Tibial artery (tissue), 4 donors: ENCODE results near the gene BANF2.
"Not testable (repeated sequence)": the region's sequence is repeated elsewhere in the genome, so short reads cannot be mapped to it uniquely, and the experiment has no call there.

Source experiments
- DNase-seq, 2 donors: peaks; one replicate each; pipeline ENCODE4 v3.0.0-alpha.2; 2019
- H3K27ac ChIP-seq, 2 donors: fragments of 200-600 bp; sonication (generic) in 1 of 2; 1 replicate in 1 of 2; 2 replicates in 1 of 2; pipeline ENCODE4 v1.5.1; 2018 to 2019; ENCODE audit warnings: mild to moderate bottlenecking in 1 of 2
- H3K27me3 ChIP-seq, 2 donors: fragments of 200-600 bp; sonication (generic) in 1 of 2; one replicate each; pipeline versions ENCODE4 v1.5.1 to v1.6.0; 2016 to 2019
- H3K36me3 ChIP-seq, 3 donors: fragments of 200-600 bp; sonication (generic) in 2 of 3; one replicate each; pipeline ENCODE4 v1.5.1; 2016 to 2019; ENCODE audit warnings: mild to moderate bottlenecking in 2 of 3
- H3K4me1 ChIP-seq, 4 donors: fragments of 200-600 bp; sonication (generic) in 2 of 4; 1 replicate in 3 of 4; 2 replicates in 1 of 4; pipeline ENCODE4 v1.5.1; 2016 to 2019
- H3K4me3 ChIP-seq, 2 donors: fragments of 200-600 bp; sonication (generic) in 1 of 2; 1 replicate in 1 of 2; 2 replicates in 1 of 2; pipeline ENCODE4 v1.5.1; 2018 to 2019; ENCODE audit warnings: mild to moderate bottlenecking in 2 of 2
- H3K9me3 ChIP-seq, 3 donors: fragments of 200-600 bp; sonication (generic) in 1 of 3; one replicate each; pipeline ENCODE4 v1.5.1; 2016 to 2019
- intact Hi-C: fragments of 100-400 bp; cut with DNase I; formaldehyde crosslinking; loops from one replicate; pipeline ENCODE4 v1.15.0; 2023; ENCODE audit warnings: low total_unique reads
- TF ChIP-seq, protein P1 (sequence below), 2 experiments: fragments of 200-600 bp in 1 of 2; fragments of 450-650 bp in 1 of 2; IDR thresholded peaks; one replicate each; pipeline ENCODE4 v1.5.1; 2017 to 2019; ENCODE audit warnings: antibody characterized with exemption in 2 of 2, mild to moderate bottlenecking in 1 of 2, moderate library complexity in 1 of 2

The BANF2 gene

DNA sequence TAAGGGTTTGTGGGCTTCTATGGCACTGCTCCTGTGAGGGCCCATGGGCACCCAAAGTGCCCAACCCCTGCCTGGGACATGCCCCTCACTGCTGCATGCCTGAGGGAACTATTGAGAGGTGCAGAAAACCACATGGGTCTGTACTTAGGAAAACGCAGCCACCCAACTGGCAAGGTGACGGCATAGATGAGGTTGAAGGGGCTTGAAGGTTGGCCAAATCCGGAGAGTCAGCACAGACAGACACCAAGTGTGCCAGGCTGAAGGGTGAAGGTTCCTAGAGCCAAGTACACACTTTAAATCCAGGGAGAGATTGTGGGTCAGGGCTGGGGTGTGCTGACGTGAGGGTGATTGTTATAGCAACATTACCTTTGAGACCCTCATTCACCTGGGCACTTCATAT is 6.2 kb downstream of the BANF2 start:
- TF ChIP-seq, protein P1, sequence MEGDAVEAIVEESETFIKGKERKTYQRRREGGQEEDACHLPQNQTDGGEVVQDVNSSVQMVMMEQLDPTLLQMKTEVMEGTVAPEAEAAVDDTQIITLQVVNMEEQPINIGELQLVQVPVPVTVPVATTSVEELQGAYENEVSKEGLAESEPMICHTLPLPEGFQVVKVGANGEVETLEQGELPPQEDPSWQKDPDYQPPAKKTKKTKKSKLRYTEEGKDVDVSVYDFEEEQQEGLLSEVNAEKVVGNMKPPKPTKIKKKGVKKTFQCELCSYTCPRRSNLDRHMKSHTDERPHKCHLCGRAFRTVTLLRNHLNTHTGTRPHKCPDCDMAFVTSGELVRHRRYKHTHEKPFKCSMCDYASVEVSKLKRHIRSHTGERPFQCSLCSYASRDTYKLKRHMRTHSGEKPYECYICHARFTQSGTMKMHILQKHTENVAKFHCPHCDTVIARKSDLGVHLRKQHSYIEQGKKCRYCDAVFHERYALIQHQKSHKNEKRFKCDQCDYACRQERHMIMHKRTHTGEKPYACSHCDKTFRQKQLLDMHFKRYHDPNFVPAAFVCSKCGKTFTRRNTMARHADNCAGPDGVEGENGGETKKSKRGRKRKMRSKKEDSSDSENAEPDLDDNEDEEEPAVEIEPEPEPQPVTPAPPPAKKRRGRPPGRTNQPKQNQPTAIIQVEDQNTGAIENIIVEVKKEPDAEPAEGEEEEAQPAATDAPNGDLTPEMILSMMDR (IDR thresholded peaks at IDR 0.05), result no peak
- no peak overlapping the region for H3K27ac ChIP-seq
- intact Hi-C loops, result no loop called here
- no peak for DNase-seq
- H3K4me1 ChIP-seq, result no peaks in the 10 kb centered on the region
- H3K36me3 ChIP-seq, result no peaks in the 10 kb centered on the region
- no peak overlapping the region for H3K4me3 ChIP-seq
- H3K27me3 ChIP-seq, result no peaks in the 10 kb centered on the region
- no peaks in the 10 kb centered on the region for H3K9me3 ChIP-seq

DNA sequence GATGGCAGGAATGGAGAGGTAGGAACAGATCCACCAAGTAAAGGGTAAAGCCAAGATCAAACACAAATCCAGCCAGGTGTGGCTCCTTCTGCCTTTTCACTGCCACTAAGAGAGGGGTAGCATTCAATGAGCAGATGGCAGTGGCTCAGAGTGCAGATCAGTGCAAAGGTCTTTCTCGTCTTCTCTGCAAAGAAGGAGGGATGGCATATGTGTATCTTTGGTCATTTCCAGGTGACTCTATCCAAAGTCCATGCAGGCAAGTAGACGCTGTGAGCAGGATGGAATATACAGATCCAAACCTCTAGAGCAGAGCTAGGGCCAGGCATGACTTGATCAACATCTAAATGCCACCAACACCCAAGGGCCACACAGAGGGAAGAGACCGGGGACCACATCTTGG is 6.9 kb downstream of the BANF2 start:
- intact Hi-C loops, result no loop called here
- TF ChIP-seq, protein P1 (IDR thresholded peaks at IDR 0.05), result no peak
- Histone ChIP-seq H3K36me3 (no peaks in the 10 kb centered on the region), H3K27ac (no peak overlapping the region), H3K4me1 (no peaks in the 10 kb centered on the region), H3K4me3 (no peak overlapping the region), H3K27me3 (no peaks in the 10 kb centered on the region), H3K9me3 (no peaks in the 10 kb centered on the region)
- no peak for DNase-seq

DNA sequence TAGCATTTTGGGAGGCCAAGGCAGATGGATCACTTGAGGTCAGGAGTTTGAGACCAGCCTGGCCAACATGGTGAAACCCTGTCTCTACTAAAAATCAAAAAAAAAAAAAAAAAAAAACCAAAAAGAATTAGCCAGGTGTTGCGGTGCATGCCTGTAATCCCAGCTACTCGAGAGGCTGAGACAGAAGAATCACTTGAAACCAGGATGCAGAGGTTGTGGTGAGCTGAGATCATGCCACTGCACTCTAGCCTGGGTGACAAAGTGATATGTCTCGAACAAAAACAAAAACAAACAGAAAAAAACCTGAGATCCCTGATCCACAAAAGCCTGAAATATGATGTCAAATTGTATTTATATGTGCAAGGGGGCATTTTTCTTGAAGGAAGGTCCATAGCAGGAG is 8.2 kb downstream of the BANF2 start:
- H3K4me1 ChIP-seq, H3K27me3 ChIP-seq, H3K4me3 ChIP-seq, H3K9me3 ChIP-seq, DNase-seq, H3K27ac ChIP-seq, intact Hi-C loops, H3K36me3 ChIP-seq: not testable (repeated sequence)

DNA sequence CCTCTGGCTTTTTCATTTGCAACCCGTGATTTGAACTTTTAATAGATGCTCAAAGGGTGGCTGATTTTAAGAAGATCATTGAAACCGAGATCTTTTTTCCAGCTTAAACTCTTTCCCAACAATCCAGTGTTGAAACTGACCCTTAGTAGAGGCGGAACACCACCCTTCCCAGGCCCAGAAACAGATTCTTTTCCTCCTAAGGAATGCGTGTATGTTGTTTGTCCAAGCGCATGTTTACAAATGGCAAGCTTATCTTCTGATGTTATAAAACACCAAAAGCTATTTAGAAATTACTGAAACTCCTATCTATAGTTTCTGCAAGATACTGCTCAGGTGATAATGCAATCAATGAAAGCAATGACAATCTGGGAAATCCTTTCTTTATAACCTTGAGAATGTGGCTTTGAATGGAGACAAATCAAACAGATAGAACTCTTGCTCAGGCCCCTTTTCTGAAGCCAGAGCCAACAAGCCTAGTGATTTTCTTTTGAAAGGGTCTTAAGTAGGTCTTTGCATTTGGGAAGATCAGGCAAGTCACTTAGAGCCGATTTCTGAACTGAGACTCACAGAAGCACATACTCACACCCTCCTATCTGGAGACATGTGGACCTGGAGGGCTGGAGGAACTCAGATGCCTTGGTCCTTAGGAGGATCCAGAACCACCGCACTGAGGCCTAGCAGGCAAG is 9.1 kb downstream of the BANF2 start:
- no peaks in the 10 kb centered on the region for H3K36me3 ChIP-seq
- H3K27me3 ChIP-seq, result no peaks in the 10 kb centered on the region
- intact Hi-C loops, result no loop called here
- H3K9me3 ChIP-seq, result no peaks in the 10 kb centered on the region
- H3K4me1 ChIP-seq, result peaks cover 0 to under 1% (median 0%) of the 10 kb centered on the region in 4 donors
- no peak overlapping the region for H3K4me3 ChIP-seq
- no peak overlapping the region for H3K27ac ChIP-seq
- no peak for DNase-seq
- TF ChIP-seq, protein P1 (IDR thresholded peaks at IDR 0.05), result no peak

DNA sequence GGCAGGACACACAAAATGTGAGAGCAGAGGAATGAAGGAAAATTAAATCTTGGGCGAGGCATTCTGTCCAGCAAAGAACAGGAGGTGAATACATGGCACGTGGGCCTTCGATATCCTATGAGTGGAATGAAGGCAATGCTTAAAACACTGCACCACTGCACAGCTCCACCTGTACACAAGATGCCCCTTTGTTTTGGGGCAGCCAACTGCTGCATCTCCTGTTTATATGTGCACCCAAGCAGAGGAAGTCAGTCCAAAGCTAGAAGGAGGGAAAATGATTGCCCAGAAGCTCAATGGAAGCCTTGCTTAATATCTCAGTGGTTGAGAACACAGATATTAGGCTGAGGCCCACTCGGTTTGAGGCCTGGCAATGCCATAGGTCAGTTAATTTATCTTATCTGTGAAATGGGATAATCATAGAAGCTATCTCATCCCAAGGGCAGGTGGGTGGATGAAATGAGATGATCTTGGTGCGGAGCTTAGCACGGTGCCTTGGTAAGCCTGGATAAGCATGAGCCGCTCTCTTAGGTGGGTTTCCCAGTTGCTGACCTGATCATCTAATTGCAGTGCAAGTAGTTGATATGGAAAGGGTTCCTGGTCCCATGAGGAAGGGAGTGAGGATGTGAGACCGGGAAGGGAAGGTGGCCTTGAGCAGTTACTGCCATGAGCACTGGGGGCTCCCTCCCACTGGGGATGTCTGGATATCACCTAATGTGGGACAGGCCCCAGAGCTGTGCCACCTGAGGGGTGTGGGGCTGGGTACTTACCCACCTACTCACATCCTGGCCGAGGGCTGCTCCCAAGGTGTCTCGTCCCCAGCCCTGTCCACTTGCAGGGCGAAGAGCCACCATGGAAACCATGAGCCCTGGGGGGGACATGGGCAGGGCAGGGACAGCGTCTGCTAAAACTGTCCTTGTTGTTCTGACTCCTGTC is 9.9 kb downstream of the BANF2 start:
- intact Hi-C loops, result no loop called here

More for the DNA sequence above, 9.9 kb downstream of the BANF2 start:
- no peaks in the 10 kb centered on the region for H3K36me3 ChIP-seq
- TF ChIP-seq, protein P1 (IDR thresholded peaks at IDR 0.05), result no peak
- peaks cover 0 to 9% (median 0%) of the 10 kb centered on the region in 4 donors for H3K4me1 ChIP-seq
- no peaks in the 10 kb centered on the region for H3K9me3 ChIP-seq
- no peaks in the 10 kb centered on the region for H3K27me3 ChIP-seq
- no peak overlapping the region for H3K4me3 ChIP-seq
- DNase-seq, result peak in 1 of 2 donors; percentile 19
- no peak overlapping the region for H3K27ac ChIP-seq
